NCI-H1048 (cell line): ENCODE data around the gene ADRB1.

ENCODE experiments used
- DNase-seq: peaks from one replicate; lab custom pipeline; 2025; lab: John Stamatoyannopoulos, UW

The ADRB1 gene

GRCh38 chr10:114043532-114044246 lies at the start of gene ADRB1:
TSS of gene ADRB1 (plus strand) at chr10:114043866. CDS start at chr10:114044133, 267 bp downstream.
- DNase-seq = peak; percentile 84

- no peak for DNase-seq
Measured at GRCh38 chr10:113995201-113995600, 48.5 kb upstream of the ADRB1 start.

- DNase-seq = no peak
Measured at GRCh38 chr10:113997428-113997827, 46.2 kb upstream of the ADRB1 start.

- no peak for DNase-seq
Measured at GRCh38 chr10:113999531-113999930, 44.1 kb upstream of the ADRB1 start.

GRCh38 chr10:114000457-114001010 lies 43.1 kb upstream of the ADRB1 start:
- DNase-seq = no peak

- DNase-seq = no peak
Measured at GRCh38 chr10:114002422-114002821, 41.2 kb upstream of the ADRB1 start.

GRCh38 chr10:114003161-114003941 lies 40.3 kb upstream of the ADRB1 start:
- no peak for DNase-seq

- DNase-seq = no peak
Measured at GRCh38 chr10:114009281-114009996, 34.2 kb upstream of the ADRB1 start.

- no peak for DNase-seq
Measured at GRCh38 chr10:114010316-114010715, 33.4 kb upstream of the ADRB1 start.

- DNase-seq = no peak
Measured at GRCh38 chr10:114012650-114013049, 31.0 kb upstream of the ADRB1 start.

- DNase-seq = no peak
Measured at GRCh38 chr10:114015708-114016107, 28.0 kb upstream of the ADRB1 start.

GRCh38 chr10:114017271-114017670 lies 26.4 kb upstream of the ADRB1 start:
- no peak for DNase-seq

GRCh38 chr10:114017873-114018272 lies 25.8 kb upstream of the ADRB1 start:
- no peak for DNase-seq

- no peak for DNase-seq
Measured at GRCh38 chr10:114019226-114019625, 24.4 kb upstream of the ADRB1 start.

- DNase-seq = no peak
Measured at GRCh38 chr10:114021154-114021553, 22.5 kb upstream of the ADRB1 start.

- no peak for DNase-seq
Measured at GRCh38 chr10:114021717-114022680, 21.7 kb upstream of the ADRB1 start.

GRCh38 chr10:114022766-114023597 lies 20.7 kb upstream of the ADRB1 start:
- no peak for DNase-seq

GRCh38 chr10:114024876-114025610 lies 18.6 kb upstream of the ADRB1 start:
- DNase-seq = no peak

- no peak for DNase-seq
Measured at GRCh38 chr10:114025611-114026130, 18.0 kb upstream of the ADRB1 start.
